GM18873 (cell line): ENCODE measurements around the gene FAM43A.

Source experiments
- ATAC-seq: cut with Tn5 transposase; IDR thresholded peaks from one replicate; pipeline ENCODE4 v1.9.1; 2021; ENCODE audit warnings: mild to moderate bottlenecking, moderate library complexity, moderate number of reproducible peaks; ENCODE audit not compliant: unreplicated experiment, low FRiP score

The FAM43A gene

DNA sequence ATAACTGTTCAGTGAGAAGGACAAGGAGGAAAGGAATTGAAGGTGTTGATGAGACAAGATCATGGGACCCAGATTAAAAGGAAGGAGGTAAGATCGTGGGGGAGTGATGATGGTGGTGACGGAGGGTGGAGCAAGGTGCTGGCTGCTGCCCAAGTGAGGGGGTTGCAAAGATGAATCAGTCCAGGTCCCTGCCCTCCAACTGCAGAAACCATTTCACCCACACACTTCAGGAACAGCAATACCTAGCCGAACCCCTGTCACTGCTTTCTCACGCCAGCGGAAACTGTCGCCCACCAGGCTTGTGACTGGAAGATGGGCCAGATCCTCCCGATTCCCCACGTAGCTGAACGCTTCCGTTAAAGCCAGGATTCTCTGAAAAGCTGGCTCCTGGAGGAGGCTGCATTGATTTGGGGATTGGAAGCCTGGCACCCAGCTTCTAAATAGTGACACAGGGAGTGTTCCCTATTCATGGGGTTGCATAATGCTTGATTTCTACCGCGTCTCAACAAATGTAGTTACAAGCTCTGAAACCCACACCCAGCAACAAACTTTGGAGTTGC is 10.5 kb upstream of the FAM43A start:
- no peak for ATAC-seq

DNA sequence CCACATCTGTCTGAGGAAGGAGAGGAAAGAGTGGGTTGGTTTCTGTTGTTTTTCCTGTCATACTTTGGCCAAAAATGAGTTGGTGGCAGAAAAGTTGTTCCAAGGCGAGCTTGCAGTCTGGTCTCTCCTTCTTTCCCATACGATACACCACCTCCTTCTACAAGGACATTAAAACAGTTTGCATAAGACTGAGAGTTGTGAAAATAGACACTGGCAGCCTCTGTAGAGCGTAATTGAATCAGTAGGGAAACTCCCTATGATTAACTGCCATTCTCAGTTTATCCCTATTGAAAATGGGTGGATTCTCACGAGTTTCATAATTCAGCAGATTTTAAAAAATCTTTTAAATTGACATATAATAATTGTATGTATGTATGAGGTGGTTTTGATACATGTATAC is 10.0 kb upstream of the FAM43A start:
- no peak for ATAC-seq

DNA sequence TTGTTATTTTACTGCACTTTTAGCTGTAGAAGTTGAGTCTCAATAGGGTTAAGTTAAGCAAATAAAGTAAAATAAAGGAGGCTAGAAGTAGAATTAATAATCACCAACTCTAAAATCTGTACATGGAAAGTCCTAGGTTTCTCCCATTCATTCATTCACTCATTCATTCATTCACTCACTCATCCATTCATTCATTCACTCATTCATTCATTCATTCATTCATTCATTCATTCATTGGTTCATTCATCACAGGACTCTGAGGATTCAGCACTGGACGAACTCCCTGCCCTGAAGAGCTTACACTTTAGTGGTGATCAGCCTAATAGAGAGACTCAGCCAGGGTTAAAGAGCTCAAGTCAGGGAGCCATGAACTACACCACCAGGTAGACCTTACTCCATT is 9.2 kb upstream of the FAM43A start:
- ATAC-seq, result no peak

DNA sequence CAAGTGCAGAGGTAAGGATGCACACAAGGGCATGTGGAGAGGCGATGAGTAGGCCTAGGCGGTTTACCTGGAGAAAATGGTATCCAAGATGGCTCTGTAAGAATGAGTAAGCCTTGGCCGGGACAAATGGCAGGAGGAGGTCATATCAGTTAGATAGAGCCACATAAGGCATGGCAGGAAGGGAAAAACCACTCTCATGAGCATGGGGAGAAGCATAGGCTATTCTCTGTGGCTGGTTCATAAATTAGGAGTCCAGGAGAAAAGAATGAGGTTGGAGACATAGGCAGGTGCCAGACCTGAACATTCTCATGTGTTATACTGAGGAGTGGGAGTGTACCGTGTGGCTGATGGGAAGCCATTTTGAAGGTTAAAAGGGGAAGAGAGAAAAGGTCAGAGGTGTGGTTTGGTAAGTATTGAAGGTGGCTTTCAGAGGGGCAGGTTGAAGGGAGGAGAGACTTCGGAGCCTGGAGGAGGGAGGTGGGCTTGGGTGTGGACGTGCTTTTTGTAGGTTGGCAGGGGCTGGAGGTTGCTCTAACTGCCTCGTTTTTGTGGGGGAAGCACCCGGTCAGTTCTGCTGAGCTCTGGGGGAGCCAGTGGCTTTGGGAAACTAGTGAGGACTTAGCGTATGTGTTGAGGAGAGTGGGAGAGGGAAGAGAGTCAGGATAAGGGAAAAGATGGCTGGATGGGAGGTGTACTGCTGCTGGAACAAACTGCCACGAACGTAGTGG is 4.6 kb upstream of the FAM43A start:
- no peak for ATAC-seq

DNA sequence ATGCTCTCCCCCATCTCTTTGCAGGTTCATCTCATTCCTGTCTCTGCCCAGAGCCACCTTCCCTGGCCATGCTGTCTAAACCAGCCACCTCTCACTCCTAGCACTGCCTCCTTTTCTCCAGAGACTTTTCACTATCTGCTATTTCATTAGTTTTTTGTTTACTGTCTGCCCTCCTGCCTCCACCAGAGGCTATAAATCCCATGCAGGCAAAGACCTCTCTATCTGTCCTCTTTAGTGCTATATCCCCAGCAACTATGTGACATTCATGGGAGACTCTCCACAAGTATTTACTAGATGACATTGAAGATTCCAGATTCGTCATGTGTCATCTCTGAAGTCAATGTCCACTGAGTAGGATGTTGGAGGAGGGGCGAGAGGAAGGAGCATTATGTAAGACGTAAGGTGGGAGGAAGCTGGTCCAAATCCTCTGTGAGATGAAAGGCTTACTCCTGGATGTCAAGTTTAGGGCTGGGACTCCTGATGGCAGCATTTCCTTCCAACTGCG is 3.4 kb upstream of the FAM43A start:
- no peak for ATAC-seq

DNA sequence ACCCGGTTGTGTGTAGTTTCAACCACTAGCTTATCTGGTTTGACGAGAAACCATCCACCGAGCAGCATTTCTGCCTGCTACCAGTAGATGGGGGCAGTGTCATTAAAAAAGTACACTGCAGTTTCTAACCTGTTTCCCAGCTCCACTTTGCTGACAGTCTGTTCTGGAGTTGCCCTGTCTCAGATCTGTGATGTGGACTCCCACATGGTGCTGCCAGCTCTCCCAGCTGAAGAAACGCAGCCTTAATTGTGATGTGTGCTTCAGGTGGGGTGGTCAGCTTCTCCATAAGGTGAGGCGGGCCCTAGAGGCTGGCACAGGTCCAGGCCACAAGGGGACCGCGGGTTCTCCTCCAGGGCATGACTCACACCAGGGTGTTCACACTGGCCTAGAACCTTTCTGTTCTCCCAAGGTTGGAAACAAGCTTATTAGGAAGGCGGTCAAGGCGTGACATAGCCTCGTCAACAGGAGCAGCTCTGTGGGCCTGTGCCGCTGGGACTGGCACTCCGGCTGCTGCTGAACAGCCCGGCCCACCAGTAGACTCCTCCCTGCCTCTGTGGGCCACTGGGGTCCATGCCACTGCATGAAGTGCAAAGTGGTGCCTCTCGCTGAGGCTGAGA is 2.9 kb upstream of the FAM43A start:
- no peak for ATAC-seq

DNA sequence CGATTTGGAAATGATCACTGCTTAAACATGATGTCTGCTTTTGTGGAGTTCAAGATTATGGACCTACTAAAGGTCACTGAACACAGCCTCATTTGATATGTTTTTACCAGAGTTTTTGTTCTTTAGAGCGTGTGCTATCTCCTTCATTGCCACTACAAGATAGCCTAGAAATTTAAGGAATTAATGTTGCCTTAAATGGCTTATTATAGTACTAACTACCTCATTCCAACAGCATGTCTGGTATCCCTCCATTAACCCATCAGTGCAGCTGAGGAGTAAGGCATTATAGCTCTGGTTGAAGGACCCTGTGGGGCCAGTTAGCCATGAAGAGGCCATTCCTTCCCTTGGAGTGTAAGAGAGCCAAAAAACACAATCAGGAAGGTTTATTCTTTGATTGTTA is 2.3 kb upstream of the FAM43A start:
- ATAC-seq, result no peak

DNA sequence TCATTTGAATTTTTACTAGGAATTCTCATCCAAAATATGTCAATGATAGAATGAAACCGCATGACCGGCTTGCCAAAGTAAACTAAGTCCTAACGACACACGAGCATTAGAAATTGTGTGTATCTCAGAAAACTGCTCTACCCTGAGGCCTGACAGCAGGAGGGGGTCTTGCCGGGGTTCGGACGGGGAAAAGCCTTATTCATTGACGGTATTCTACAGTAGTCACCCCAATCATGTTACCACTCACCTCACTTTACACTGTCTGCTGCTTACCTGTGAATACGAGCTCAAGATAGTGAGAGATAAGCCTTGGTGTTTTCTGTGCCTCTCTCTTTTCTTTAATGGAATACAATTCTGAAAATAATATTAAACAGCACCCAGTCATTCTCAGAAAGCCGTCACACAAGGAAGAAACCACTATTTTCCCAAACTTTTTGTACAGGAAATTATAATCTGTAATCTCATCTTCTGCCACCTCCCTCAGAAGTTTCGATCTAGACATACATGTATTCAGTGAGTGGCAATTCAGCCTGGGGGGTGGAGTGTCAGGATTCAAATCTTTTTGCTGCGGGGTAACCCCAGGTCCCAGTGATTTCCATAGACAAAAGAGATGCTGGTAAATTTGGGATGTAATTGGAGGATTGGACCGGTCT is 492 bp upstream of the FAM43A start:
- ATAC-seq, result no peak

DNA sequence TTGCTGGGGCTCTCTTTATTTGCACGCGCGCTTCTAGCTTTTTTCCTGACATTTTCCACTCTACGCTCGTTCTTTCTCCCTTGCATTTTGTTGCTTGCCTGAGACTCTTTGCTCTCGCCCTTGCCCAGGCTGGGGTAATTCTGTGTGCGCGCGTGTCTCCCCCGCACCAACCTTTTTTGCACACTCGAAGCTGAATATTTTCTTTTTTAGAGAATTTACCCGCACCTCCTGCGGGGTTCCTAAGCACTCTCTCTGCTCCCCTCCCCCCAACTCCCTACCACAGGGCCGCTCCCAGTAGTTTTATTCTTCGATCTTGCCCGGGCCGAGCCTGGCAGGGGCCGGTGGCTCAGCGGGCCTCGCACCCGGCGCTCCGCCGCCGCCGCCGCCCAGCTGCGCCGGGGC is 732 bp downstream of the FAM43A start:
- ATAC-seq, result no peak

DNA sequence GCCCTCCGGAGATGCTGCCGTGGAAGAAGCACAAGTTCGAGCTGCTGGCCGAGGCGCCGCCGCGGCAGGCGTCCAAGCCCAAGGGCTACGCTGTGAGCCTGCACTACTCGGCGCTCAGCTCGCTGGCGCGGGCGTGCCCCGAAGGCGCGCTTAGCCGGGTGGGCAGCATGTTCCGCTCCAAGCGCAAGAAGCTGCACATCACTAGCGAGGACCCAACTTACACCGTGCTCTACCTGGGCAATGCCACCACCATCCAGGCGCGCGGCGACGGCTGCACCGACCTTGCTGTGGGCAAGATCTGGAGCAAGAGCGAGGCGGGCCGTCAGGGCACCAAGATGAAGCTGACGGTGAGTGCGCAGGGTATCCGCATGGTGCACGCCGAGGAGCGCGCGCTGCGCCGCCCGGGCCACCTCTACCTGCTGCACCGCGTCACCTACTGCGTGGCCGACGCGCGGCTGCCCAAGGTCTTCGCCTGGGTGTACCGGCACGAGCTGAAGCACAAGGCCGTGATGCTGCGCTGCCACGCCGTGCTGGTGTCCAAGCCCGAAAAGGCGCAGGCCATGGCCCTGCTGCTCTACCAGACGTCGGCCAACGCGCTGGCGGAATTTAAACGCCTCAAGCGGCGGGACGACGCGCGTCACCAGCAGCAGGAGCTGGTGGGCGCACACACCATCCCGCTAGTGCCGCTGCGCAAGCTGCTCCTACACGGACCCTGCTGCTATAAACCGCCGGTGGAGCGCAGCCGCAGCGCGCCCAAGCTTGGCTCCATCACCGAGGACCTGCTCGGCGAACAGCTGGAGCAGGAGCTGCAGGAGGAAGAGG is 1.3 kb downstream of the FAM43A start:
- no peak for ATAC-seq

DNA sequence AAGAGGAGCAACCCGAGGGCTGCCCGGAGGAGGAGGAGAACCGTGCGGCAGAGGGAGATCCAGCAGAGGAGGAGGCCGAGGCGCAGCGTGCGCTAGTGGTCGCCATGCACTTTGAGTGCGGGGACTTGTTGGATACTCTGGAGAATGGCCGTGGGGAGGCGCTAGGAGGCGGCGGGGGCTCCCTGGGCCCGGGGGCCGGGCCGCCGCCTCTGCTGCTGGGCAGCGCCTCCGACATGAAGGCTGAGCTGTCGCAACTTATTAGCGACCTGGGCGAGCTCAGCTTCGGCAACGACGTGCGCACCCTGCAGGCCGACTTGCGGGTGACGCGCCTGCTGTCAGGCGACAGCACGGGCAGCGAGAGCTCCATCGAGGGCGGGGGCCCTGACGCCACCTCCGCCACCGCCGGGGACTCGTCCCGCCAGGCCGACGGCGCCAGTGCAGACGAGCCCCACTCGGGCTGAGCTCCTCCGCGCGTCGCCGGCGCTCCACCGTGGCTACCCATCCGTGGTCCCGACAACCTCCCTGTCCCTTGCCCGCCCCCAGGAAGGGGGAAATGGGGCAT is 2.0 kb downstream of the FAM43A start:
- no peak for ATAC-seq

DNA sequence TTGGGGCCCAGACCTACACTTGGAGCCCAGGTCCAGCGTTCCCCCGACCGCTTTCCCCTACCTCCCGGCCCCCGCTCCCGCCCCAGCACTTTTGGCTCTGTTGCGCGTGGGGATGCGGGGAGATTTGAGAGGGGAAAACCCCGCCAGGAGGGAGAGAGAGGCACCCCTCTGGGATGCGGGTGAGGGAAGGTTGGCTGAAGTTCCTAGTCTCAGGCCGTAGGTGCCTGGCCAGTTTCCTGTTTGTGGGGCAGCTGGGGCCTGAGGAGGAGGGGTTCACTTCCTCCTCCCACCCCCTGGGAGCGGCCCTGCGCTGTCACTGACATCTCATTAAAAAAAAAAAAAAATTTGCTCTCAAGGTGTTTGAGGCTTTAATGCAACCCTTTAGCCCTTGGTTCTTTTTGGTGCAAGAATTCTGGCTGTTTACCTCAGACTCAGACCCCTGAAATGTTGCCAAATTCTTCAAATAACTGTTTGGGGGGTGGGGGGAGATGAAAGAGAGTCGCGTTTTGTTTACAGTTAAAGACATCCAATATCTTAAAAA is 2.6 kb downstream of the FAM43A start:
- ATAC-seq, result no peak

DNA sequence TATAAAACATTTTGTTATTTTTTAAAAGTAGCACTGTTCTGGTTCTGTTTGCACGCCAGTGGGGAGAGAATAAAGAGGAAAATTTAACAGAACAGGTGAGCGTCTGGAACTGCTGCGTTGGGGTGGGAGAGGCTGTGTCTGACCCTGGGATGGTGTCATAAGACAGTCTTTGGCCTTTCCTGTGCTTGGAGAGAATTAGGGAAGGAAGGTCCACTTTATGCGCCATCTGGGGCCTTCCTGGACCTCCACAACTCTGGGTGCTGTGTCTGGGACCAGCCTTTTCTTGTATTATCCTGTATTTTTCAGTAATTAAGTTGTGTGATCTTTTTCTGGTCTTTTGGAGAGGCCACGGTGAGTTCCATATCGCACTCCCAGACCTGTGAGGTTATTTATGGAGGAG is 3.3 kb downstream of the FAM43A start:
- ATAC-seq, result no peak

DNA sequence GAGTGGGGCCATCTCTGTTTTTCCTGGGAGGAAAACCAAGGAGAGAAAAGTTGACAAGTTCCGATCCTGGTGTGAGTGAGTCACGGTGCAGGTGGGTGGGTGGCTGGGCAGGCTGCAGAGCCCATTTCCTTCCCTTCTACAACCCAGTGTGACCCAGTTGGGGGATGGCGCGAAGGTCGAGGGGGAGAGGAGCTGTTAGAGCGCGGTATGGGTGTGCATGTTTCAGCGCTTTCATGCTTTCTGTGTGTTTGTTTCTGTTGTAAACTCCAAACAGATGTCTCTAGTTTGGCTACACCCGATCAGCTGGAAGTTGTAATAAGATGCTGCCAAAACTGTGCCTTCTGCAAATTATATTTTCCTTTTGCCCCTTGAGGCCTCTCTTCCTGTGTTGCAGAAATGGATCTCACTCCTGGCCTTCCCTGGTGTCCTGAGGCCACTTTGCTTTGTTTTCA is 3.8 kb downstream of the FAM43A start:
- ATAC-seq, result no peak

DNA sequence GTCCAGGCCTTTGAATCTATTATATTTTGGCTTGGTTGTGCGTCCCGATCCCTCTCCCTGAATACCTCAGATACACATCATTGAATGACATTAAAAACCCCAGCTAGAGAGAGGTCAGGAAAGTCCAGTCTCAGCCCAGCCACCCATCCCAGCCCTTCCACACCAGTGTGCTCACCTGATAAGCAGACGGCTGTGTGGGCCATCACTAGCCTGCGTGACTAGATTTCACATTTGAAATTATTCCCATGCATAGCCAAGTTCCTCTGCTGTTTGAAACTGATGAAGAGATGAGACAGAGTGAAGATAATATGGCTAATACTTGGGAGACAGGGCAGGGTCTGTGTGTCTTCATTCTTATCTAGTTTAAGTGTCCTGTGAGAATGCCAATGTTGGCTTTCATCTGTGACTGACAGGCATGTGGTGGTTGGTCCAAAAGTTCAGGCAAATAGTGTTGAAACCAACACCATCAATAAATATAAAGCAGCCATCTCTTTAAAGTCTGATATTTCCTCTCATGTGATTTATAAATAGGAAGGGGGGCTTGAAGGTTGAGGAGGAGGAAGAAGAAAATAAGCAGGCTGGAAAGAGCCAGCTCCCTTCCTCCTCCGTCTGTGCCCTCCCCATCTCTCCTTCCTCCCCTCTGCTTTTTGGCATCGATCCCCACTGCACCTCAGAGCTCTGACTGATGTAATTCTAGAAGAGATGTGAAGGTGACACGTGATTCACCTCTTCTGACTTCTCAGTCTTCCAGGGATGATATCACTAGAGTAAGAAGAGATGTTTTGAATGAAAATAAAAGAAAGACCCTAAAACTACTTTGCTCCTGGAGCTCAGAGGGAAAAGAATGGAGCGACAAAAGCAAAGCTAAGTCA is 5.1 kb downstream of the FAM43A start:
- no peak for ATAC-seq

DNA sequence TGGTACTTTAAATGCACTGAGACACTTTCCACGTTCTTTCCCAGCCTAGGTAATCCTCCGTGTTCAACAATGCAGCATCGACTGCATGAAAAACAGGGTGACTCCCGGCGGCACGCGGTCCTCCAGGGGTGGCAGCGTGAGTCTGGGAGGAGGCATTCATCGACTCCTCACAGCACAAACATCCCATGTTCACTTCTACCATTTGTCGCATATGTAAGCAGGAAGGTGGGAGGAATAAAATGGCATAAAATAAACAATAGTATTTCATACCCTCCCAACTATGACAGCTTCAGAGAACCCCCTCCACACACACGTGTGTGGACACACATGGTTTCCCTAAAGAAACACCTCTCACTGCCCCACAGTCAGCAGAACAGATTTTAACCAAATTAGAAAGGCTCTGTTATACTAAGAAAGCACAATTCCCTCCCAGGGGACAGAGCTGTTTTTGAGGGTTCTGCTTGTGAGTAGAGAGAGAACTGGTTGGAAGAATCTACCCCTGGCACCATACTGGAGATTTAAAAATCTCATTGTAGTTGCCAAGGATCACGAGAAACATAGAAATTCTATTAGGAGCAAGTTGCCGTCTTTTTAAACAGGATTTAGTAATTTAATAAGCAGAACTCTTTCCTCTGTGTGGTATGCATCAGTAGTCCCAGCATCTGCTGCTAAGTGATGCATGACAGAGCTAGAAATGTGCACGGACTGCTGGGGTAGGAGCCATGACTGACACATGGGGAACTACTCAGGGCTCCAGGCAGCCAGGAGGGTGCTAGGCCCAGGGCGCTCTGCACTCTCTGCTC is 6.0 kb downstream of the FAM43A start:
- peak; percentile 67 for ATAC-seq

DNA sequence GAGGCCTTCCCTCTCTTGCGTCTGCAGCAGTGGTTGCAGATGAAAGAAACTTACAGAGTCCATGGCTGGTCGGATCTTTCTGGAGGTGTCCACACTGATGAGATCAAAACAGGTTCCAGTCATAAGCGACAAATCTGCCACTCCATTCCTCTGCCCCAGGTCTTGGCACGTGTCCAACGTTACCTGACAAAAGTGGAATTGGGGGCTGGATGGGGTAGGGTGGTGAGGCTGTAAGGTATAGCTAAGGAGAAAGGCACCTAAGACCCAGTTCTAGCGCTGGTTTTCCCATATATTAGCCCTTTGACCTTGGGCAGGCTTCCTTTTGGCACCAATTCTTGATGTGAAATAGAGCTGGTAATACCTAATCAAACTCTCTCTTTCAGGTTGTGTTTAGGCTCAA is 11.0 kb downstream of the FAM43A start:
- ATAC-seq, result no peak

DNA sequence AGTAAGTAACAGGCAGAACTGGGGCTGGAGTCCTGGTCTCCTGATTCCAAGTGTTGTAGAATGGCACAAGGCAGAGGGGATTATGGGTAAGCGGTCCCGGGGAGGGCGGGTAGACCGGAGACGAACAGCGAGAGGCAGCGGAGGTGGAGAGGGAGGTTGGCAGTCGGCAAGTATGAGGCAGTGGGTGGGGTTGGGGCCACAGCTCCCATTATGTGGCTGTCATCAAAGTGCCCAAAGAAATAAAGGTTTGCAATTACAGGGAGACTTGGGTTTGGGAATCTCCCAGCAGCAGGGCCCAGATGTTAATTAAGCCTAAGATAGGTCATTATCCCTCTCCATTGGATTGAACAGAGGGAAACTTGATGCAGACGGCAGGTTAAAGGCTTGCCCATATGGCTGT is 16.9 kb downstream of the FAM43A start:
- no peak for ATAC-seq
